IMR-90 (cell line): Measurements from ENCODE around the gene THRB. TPM values are rescaled to one million over a fixed set of nuclear protein-coding genes. Genes with fewer than 3 reads are reported as not detected.

Experiments
- ATAC-seq: fragments of 200-7000 bp; cut with Tn5 transposase; 2 replicates; pipeline ENCODE4 v1.9.1; 2020; ENCODE audit warnings: low read depth, mild to moderate bottlenecking, moderate library complexity
- BruUV-seq: library from RNA; stranded (reverse); fragments of 400-500 nt; replicated peaks from 2 replicates; lab custom pipeline; 2021; lab: Mats Ljungman, UMichigan
- CTCF ChIA-PET: fragments of 300-600 bp; formaldehyde crosslinking; extraction: SDS; loops from one replicate; lab custom pipeline; 2021; ENCODE audit warnings: antibody characterized with exemption; lab: Yijun Ruan, JAX
- POLR2A ChIA-PET: fragments of 300-600 bp; sonication (Branson Sonifier 250); formaldehyde crosslinking; loops from one replicate; lab custom pipeline; 2022; ENCODE audit warnings: antibody characterized with exemption; ENCODE audit not compliant: unreplicated experiment; lab: Charles Lee
- DNase-seq: peaks from one replicate; pipeline ENCODE4 v3.0.0; 2013
- H2AFZ ChIP-seq: replicated peaks from 2 replicates; pipeline ENCODE3; 2013; ENCODE audit warnings: low read length, mild to moderate bottlenecking; ENCODE audit not compliant: poor library complexity
- H2AK5ac ChIP-seq: 2 replicates; pipeline ENCODE4 v1.6.1; 2013; ENCODE audit warnings: low read depth, low read length, inconsistent platforms
- H2AK9ac ChIP-seq: replicated peaks from 2 replicates; pipeline ENCODE3; 2013; ENCODE audit warnings: mild to moderate bottlenecking, low read depth, low read length, moderate library complexity; ENCODE audit not compliant: poor library complexity
- H2BK120ac ChIP-seq: 2 replicates; pipeline ENCODE4 v1.6.1; 2013; ENCODE audit warnings: low read depth, low read length, inconsistent platforms
- H2BK15ac ChIP-seq: 3 replicates; pipeline ENCODE4 v1.6.1; 2013; ENCODE audit warnings: low read depth, low read length, inconsistent platforms
- H2BK20ac ChIP-seq: 2 replicates; pipeline ENCODE4 v1.6.1; 2013; ENCODE audit warnings: low read depth, mild to moderate bottlenecking, inconsistent platforms, low read length, moderate library complexity
- H2BK5ac ChIP-seq: 2 replicates; pipeline ENCODE4 v1.6.1; 2013; ENCODE audit warnings: mild to moderate bottlenecking, low read depth, low read length, inconsistent platforms; ENCODE audit not compliant: poor library complexity, severe bottlenecking
- H3K14ac ChIP-seq: replicated peaks from 2 replicates; pipeline ENCODE4 v1.6.1; 2013; ENCODE audit warnings: low read depth, low read length, inconsistent platforms
- H3K18ac ChIP-seq: 2 replicates; pipeline ENCODE4 v1.6.1; 2013; ENCODE audit warnings: low read depth, low read length, control low read depth
- H3K23ac ChIP-seq: 2 replicates; pipeline ENCODE4 v1.6.1; 2013; ENCODE audit warnings: low read depth, low read length, inconsistent platforms
- H3K27ac ChIP-seq: 2 replicates; pipeline ENCODE4 v1.5.1; 2013; ENCODE audit warnings: mild to moderate bottlenecking, control low read depth, low read length; ENCODE audit not compliant: insufficient read depth
- H3K27me3 ChIP-seq: 2 replicates; pipeline ENCODE4 v1.6.1; 2013; ENCODE audit warnings: low read length; ENCODE audit not compliant: control insufficient read depth, insufficient read depth
- H3K36me3 ChIP-seq: 2 replicates; pipeline ENCODE4 v1.6.1; 2013; ENCODE audit warnings: low read length, mixed read lengths; ENCODE audit not compliant: control insufficient read depth, insufficient read depth
- H3K4ac ChIP-seq: 2 replicates; pipeline ENCODE4 v1.6.1; 2013; ENCODE audit warnings: low read depth, low read length, inconsistent platforms
- H3K4me1 ChIP-seq: 2 replicates; pipeline ENCODE4 v1.6.1; 2013; ENCODE audit warnings: low read length, mixed read lengths; ENCODE audit not compliant: control insufficient read depth, insufficient read depth
- H3K4me2 ChIP-seq: 2 replicates; pipeline ENCODE4 v1.6.1; 2013; ENCODE audit warnings: low read depth, mild to moderate bottlenecking, control low read depth, low read length, moderate library complexity
- H3K4me3 ChIP-seq: 2 replicates; pipeline ENCODE4 v1.5.1; 2013; ENCODE audit warnings: low read depth, mild to moderate bottlenecking, control low read depth, low read length, moderate library complexity; ENCODE audit not compliant: insufficient read depth
- H3K56ac ChIP-seq: 2 replicates; pipeline ENCODE4 v1.6.1; 2013; ENCODE audit warnings: low read length, inconsistent platforms; ENCODE audit not compliant: insufficient read depth; ENCODE audit errors: extremely low read depth
- H3K79me1 ChIP-seq, 2 experiments: 2 replicates each; pipeline ENCODE4 v1.6.1; 2013; ENCODE audit warnings: low read length in 2 of 2, inconsistent platforms in 1 of 2, low read depth in 1 of 2
- H3K9ac ChIP-seq: 2 replicates; pipeline ENCODE4 v1.6.1; 2013; ENCODE audit warnings: low read depth, low read length, control low read depth
- H3K9me1 ChIP-seq: 2 replicates; pipeline ENCODE4 v1.6.1; 2013; ENCODE audit warnings: low read length, inconsistent platforms; ENCODE audit not compliant: insufficient read depth
- H3K9me3 ChIP-seq: 2 replicates; pipeline ENCODE4 v1.6.1; 2013; ENCODE audit warnings: low read length; ENCODE audit not compliant: control insufficient read depth, insufficient read depth
- H4K20me1 ChIP-seq: 2 replicates; pipeline ENCODE4 v1.6.1; 2013; ENCODE audit warnings: low read length, inconsistent platforms; ENCODE audit not compliant: insufficient read depth
- H4K5ac ChIP-seq: 2 replicates; pipeline ENCODE4 v1.6.1; 2013; ENCODE audit warnings: mild to moderate bottlenecking, low read depth, low read length, control low read depth
- H4K8ac ChIP-seq, 2 experiments: 2 replicates each; pipeline ENCODE4 v1.6.1; 2013; ENCODE audit warnings: low read depth in 2 of 2, low read length in 2 of 2, control low read depth in 1 of 2, inconsistent platforms in 1 of 2
- H4K91ac ChIP-seq: 2 replicates; pipeline ENCODE4 v1.6.1; 2013; ENCODE audit warnings: low read depth, low read length, inconsistent platforms; ENCODE audit not compliant: insufficient read depth
- BHLHE40 ChIP-seq: fragments of 150-350 bp; IDR thresholded peaks from 2 replicates; pipeline ENCODE4 v1.6.1; 2016; ENCODE audit warnings: mild to moderate bottlenecking, low read depth, low read length
- CEBPB ChIP-seq: IDR thresholded peaks from 2 replicates; pipeline ENCODE4 v1.6.1; 2012; ENCODE audit warnings: low read depth, low read length, improper control_type of control experiment
- CTCF ChIP-seq: conservative IDR thresholded peaks from 2 replicates; pipeline ENCODE4 v1.5.1; 2012; ENCODE audit warnings: mild to moderate bottlenecking, low read depth, low read length, improper control_type of control experiment
- MAZ ChIP-seq: IDR thresholded peaks from 2 replicates; pipeline ENCODE4 v1.6.1; 2012; ENCODE audit warnings: low read depth, mild to moderate bottlenecking, low read length, improper control_type of control experiment, moderate library complexity, borderline replicate concordance
- MXI1 ChIP-seq: IDR thresholded peaks from 2 replicates; pipeline ENCODE4 v1.6.1; 2012; ENCODE audit warnings: low read depth, mild to moderate bottlenecking, low read length, moderate library complexity, borderline replicate concordance
- NFE2L2 ChIP-seq: fragments of 150-350 bp; IDR thresholded peaks from 2 replicates; pipeline ENCODE4 v1.6.1; 2016; ENCODE audit warnings: low read depth, mild to moderate bottlenecking, low read length
- POLR2A ChIP-seq: IDR thresholded peaks from 2 replicates; pipeline ENCODE4 v1.6.1; 2012; ENCODE audit warnings: mild to moderate bottlenecking, low read depth, low read length
- WGBS, 2 experiments: methylation state at CpG; one replicate each; pipeline versions ENCODE4 v1.1.5 to v1.1.7; 2013; ENCODE audit warnings: missing lambda C conversion rate in 2 of 2; ENCODE audit not compliant: insufficient read length in 1 of 2; ENCODE audit errors: extremely low coverage in 2 of 2; 5-methylcytosine and 5-hydroxymethylcytosine counted together
- dilution Hi-C: fragments of 300-500 bp; cut with HindIII; formaldehyde crosslinking; loops from one replicate; pipeline ENCODE4 v1.14.3; 2018; ENCODE audit warnings: low sequenced_read_pairs; ENCODE audit not compliant: unreplicated experiment
- in situ Hi-C: fragments of 300-500 bp; cut with MboI; formaldehyde crosslinking; loops from 3 replicates; pipeline ENCODE4 v1.14.3; 2019; ENCODE audit warnings: low sequenced_read_pairs, inconsistent platforms, mixed read lengths
- intact Hi-C: fragments of 100-400 bp; cut with micrococcal nuclease; formaldehyde crosslinking; loops from 2 replicates; pipeline ENCODE4 v1.10.0; 2022
- polyA plus RNA-seq, 3 experiments: library from polyadenylated mRNA; depleted of rRNA; stranded (reverse); fragments of >200 nt; gene quantifications; 2 replicates each; pipeline ENCODE4 v1.2.3, GENCODE V29; 2012; ENCODE audit warnings: low replicate concordance in 1 of 3
- total RNA-seq: library from RNA; depleted of rRNA; stranded (reverse); fragments of >200 nt; gene quantifications from 2 replicates; pipeline ENCODE4 v1.2.3, GENCODE V29; 2012

THRB gene
- total and polyA plus RNA-seq, 2 of the 4 experiments (the other 2 are of a cell fraction) = under 0.01 TPM; not detected in 1

- Histone ChIP-seq H3K18ac (no peak overlapping the region), H3K4me1 (no peaks in the 10 kb centered on the region), H2AK9ac (no peak overlapping the region), H3K27ac (no peak overlapping the region), H3K9me3 (no peaks in the 10 kb centered on the region), H3K56ac (no peak overlapping the region), H3K79me1 (no peaks in the 10 kb centered on the region), H3K36me3 (no peaks in the 10 kb centered on the region), H4K91ac (no peak overlapping the region), H3K14ac (no peak overlapping the region), H3K4me2 (no peak overlapping the region), H2BK120ac (no peak overlapping the region), H3K27me3 (no peaks in the 10 kb centered on the region), H2BK15ac (no peak overlapping the region), H2BK5ac (no peak overlapping the region), H3K9me1 (no peaks in the 10 kb centered on the region), H3K4ac (no peak overlapping the region), H4K8ac (no peak overlapping the region), H2AK5ac (no peak overlapping the region), H3K4me3 (no peak overlapping the region), H4K5ac (no peak overlapping the region), H2AFZ (no peak overlapping the region), H2BK20ac (no peak overlapping the region), H3K9ac (no peak overlapping the region), H3K23ac (no peak overlapping the region), H4K20me1 (no peaks in the 10 kb centered on the region)
- intact Hi-C loops (no loop called here), in situ Hi-C loops (no loop called here), dilution Hi-C loops (no loop called here)
- ChIA-PET POLR2A (no interaction called here), CTCF (no interaction called here)
- BruUV-seq = no TSS peak
- TF ChIP-seq NFE2L2 (no peak), MAZ (no peak), BHLHE40 (no peak), CTCF (no peak), CEBPB (no peak), POLR2A (no peak), MXI1 (no peak)
- 50% methylated on average over 1 of the region's 4 CpGs; no CpG with 5 or more reads in 1 of the 2 experiments for WGBS, 2 experiments
- ATAC-seq (no peak), DNase-seq (no peak)
Observed at GRCh38 chr3:24470277-24470676, 24.4 kb downstream of the THRB start.
